Activated naive CD4-positive, alpha-beta T cell treated with anti-CD3 and anti-CD28 coated beads, Interleukin-2, amount 50 U/mL, for 24 hours (primary cell): ENCODE results near the gene ZRANB1.
"Not testable (repeated sequence)": the region's sequence is repeated elsewhere in the genome, so short reads cannot be mapped to it uniquely, and the experiment has no call there.

Source experiments
- H3K27ac Mint-ChIP-seq: one replicate; pipeline ENCODE4 v1.8.0; 2021; ENCODE audit warnings: mild to moderate bottlenecking, mixed read lengths
- H3K27me3 Mint-ChIP-seq: one replicate; pipeline ENCODE4 v1.8.0; 2021; ENCODE audit warnings: mixed read lengths
- H3K36me3 Mint-ChIP-seq: one replicate; pipeline ENCODE4 v1.8.0; 2021; ENCODE audit warnings: mixed read lengths
- H3K4me1 Mint-ChIP-seq: one replicate; pipeline ENCODE4 v1.8.0; 2021; ENCODE audit warnings: mixed read lengths
- H3K4me3 Mint-ChIP-seq: one replicate; pipeline ENCODE4 v1.8.0; 2021; ENCODE audit warnings: mild to moderate bottlenecking, mixed read lengths
- H3K9me3 Mint-ChIP-seq: one replicate; pipeline ENCODE4 v1.8.0; 2021; ENCODE audit warnings: mixed read lengths

Gene ZRANB1

DNA sequence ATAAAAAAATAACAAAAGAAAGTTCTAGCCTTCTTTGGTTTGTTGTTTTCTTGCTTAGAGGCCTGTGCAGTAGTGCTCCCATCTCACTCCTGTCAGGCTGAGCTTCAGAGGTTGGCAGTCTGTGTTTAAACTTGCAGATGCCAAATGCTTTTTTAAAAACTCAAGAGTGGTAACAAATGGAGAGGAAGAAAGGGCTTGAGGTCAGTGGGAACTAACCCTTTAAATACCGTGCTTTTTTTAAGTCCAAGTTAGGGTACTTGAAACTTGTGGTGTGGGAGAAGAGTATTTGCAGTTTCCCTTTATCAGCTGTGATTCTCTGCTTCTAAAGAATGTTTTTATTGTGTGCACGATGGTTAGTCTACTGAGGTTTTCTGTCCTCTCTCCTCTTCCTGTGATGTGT, 29.4 kb downstream of the ZRANB1 start:
- peaks cover 31% of the 10 kb centered on the region for H3K36me3 Mint-ChIP-seq
- H3K27me3 Mint-ChIP-seq: no peaks in the 10 kb centered on the region
- H3K4me3 Mint-ChIP-seq: no peak overlapping the region
- no peaks in the 10 kb centered on the region for H3K9me3 Mint-ChIP-seq
- no peak overlapping the region for H3K27ac Mint-ChIP-seq
- H3K4me1 Mint-ChIP-seq: peaks cover 60% of the 10 kb centered on the region

DNA sequence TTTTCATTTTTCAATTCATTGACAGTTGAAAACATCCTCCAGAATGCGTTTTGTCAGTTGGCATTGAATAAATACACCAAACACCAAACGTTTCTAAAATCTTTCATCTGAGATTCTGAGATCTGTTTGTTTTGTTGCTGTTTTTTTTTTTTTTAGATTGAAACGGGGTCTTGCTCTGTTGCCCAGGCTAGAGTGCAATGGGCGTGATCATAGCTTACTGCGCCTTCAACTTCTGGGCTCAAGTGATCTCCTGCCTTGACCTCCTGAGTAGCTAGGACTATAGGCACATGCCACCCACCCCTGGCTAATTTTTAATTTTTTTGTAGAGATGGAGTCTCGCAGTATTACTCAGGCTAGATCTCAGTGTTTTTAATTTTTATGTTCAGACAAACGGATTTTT, 30.7 kb downstream of the ZRANB1 start:
- Mint-ChIP-seq H3K4me1 (peaks cover 52% of the 10 kb centered on the region), H3K27me3 (no peaks in the 10 kb centered on the region), H3K36me3 (peaks cover 21% of the 10 kb centered on the region), H3K4me3 (no peak overlapping the region), H3K9me3 (no peaks in the 10 kb centered on the region), H3K27ac (peak overlapping the region; percentile 12)

DNA sequence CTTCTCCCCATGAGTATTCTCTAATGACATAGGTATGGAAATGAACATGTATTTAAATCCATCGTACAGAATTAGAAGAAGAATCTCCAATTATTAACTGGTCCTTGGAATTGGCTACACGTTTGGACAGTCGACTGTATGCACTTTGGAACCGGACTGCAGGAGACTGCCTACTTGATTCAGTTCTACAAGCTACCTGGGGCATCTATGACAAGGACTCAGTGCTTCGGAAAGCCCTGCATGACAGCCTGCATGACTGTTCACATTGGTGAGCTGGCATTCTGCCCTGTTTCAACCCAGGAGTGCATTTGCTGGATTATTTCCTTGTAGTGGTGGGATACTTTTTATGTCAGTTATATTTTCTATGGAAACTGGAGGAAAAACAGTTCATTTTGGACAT, 32.2 kb downstream of the ZRANB1 start:
- no peak overlapping the region for H3K27ac Mint-ChIP-seq
- peaks cover 14% of the 10 kb centered on the region for H3K36me3 Mint-ChIP-seq
- no peaks in the 10 kb centered on the region for H3K9me3 Mint-ChIP-seq
- H3K4me3 Mint-ChIP-seq: no peak overlapping the region
- peaks cover 47% of the 10 kb centered on the region for H3K4me1 Mint-ChIP-seq
- H3K27me3 Mint-ChIP-seq: no peaks in the 10 kb centered on the region

DNA sequence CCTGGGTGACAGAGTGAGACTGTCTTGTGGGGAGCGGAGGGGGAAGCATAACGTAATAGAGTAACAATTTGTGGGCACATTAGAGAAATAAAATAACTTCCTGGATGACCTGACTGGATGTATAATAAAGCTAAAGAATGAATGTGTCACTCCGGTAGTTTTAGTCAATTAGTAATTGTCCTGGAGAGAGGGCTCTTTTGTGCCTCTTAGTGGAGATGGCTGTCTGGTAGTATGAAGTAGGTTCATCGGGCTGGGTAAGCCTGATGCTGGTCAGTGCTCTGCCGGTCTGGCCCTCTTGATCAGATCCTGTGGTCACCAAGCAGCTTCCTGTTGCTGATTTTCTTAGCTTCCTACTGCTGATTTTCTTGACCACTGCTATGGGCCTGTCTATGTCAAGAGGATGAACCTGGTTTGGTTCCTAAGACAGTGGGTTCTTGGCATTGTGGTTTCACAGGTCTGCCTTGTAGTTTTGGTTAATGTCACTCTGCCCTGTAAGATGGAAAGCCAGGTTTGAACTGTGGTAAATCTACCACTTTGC, 34.1 kb downstream of the ZRANB1 start:
- Mint-ChIP-seq H3K27ac (no peak overlapping the region), H3K4me3 (no peak overlapping the region), H3K27me3 (no peaks in the 10 kb centered on the region), H3K36me3 (peaks cover 14% of the 10 kb centered on the region), H3K9me3 (no peaks in the 10 kb centered on the region), H3K4me1 (peaks cover 39% of the 10 kb centered on the region)

DNA sequence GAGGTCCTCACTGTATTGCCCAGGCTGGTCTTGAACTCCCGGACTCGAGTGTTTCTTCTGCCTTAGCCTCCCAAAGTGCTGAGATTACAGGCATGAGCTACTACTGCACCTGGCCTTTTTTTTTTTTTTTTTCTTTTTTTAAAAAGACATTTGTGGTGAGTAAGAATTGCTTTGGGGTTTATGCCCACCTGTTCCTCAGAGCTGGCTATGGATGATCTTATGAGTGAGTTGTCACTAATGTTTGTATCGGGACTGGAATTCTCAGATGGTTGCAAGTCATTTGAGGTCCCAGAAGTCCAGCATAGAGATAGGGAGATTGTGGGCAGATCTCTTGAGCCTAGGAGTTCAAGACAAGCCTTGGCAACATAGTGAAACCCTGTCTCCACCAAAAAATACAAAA, 35.2 kb downstream of the ZRANB1 start:
- no peak overlapping the region for H3K4me3 Mint-ChIP-seq
- H3K4me1 Mint-ChIP-seq: peaks cover 32% of the 10 kb centered on the region
- no peaks in the 10 kb centered on the region for H3K27me3 Mint-ChIP-seq
- H3K36me3 Mint-ChIP-seq: peaks cover 16% of the 10 kb centered on the region
- no peaks in the 10 kb centered on the region for H3K9me3 Mint-ChIP-seq
- H3K27ac Mint-ChIP-seq: no peak overlapping the region

DNA sequence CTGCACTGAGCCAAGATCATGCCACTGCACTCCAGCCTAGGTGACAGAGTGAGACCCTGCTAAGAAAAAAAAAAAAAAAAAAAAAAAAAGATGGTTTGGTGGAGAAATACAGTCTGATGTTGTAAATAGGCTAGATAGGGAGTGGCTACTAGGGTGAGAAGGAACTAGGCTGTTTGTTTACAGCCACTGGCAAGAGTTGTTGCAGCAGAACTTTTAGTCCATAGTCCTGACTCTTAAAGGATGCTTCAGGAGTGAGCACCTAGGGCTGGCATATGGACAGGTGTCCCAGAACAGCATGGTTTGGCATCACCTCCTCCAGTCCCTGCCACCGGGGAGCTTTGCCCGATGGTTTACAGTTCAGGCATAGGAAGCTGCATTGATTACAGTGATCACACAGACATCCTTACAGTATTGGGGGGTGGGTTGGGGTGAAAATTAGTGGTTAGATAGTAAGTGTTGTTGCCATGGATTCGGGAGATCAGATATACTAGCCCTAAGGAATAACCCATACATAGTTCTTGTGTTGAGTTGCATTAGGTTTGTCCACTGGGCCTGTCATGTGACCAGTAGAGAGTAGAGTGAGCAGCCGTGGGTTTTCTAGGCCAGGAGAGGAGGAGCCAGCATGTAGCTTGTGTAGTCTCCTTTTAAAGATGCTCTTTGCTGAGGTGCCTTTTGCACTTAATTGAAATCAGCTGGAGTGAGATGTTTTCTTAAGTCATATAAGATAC, 35.9 kb downstream of the ZRANB1 start:
- no peaks in the 10 kb centered on the region for H3K27me3 Mint-ChIP-seq
- H3K27ac Mint-ChIP-seq: no peak overlapping the region
- H3K4me3 Mint-ChIP-seq: no peak overlapping the region
- H3K4me1 Mint-ChIP-seq: peaks cover 30% of the 10 kb centered on the region
- peaks cover 16% of the 10 kb centered on the region for H3K36me3 Mint-ChIP-seq
- no peaks in the 10 kb centered on the region for H3K9me3 Mint-ChIP-seq

DNA sequence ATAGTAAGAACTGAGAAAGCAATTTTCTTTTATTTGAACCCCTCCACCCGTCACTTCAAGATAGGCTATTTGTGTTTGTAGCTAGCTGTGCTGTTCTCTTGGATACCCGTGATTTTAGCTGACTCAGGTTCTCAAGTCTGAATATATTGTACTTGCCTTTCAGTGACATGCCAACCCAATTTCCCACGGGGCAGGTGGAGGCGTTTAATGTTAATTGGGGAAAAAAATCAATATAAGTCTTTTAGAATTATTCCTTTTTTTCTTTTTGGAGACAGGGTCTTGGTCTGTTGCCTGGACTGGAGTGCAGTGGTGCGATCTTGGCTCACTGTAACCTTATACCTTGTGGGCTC, 36.4 kb downstream of the ZRANB1 start:
- Mint-ChIP-seq H3K27ac (no peak overlapping the region), H3K36me3 (peaks cover 19% of the 10 kb centered on the region)

DNA sequence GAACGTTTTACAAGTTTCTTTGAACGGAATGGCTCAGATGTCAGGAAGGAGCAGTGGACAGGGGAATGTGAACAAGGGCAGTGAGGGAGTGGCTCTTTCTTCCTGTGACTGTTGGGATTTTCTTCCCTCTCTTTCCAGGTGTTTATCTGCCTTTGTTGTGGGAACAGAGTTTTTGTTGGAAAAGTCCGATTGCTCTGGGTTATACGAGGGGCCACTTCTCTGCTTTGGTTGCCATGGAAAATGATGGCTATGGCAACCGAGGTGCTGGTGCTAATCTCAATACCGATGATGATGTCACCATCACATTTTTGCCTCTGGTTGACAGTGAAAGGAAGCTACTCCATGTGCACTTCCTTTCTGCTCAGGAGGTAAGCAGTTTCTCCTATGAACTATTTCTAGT, 41.4 kb downstream of the ZRANB1 start:
- Mint-ChIP-seq H3K4me3 (no peak overlapping the region), H3K27me3 (no peaks in the 10 kb centered on the region), H3K36me3 (peaks cover 20% of the 10 kb centered on the region), H3K9me3 (no peaks in the 10 kb centered on the region), H3K27ac (peak overlapping the region; percentile 81), H3K4me1 (peaks cover 11% of the 10 kb centered on the region)

More for the DNA sequence above, 36.4 kb downstream of the ZRANB1 start:
- Mint-ChIP-seq H3K27me3 (no peaks in the 10 kb centered on the region), H3K4me3 (no peak overlapping the region), H3K4me1 (peaks cover 30% of the 10 kb centered on the region), H3K9me3 (no peaks in the 10 kb centered on the region)

DNA sequence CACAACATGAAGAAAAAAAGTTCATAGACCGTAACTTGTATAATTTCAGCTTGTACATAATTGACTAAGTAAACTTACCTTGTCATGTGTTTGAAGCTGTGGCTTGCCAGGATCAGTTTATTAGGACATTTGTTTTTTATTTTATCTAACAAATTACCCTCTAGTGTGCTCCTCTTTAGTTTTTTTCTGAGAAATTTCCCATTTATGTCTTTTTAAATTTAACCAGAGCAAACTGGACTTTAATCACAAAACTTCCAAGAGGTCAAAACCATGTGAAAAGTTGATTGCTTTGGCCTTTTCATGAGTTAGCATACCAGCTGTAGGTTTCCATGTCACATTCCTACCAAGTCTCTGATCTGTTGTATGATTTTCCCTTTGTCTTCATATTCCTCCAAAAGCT, 42.5 kb downstream of the ZRANB1 start:
- no peak overlapping the region for H3K27ac Mint-ChIP-seq

DNA sequence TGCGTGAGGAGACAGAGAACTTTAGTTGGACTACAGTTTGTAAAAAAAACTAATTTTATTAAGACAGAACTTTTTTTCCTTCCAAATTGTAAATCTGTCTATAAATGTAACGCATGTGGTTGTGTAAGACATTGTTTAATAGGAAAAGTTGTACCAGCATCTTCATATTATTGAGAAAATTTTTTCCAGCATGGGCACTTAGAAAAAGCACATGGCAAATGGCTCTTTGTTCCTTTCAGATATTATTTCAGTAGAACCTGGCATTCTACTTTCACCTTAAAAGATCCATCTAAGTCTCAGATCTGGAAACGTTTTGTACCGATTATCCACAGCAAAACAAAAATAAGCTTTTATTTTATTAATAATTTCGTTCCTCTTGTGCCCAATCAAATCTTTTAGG, 43.2 kb downstream of the ZRANB1 start:
- H3K36me3 Mint-ChIP-seq: peaks cover 18% of the 10 kb centered on the region
- H3K4me1 Mint-ChIP-seq: peaks cover under 1% of the 10 kb centered on the region
- no peak overlapping the region for H3K4me3 Mint-ChIP-seq
- H3K9me3 Mint-ChIP-seq: no peaks in the 10 kb centered on the region
- no peak overlapping the region for H3K27ac Mint-ChIP-seq
- H3K27me3 Mint-ChIP-seq: no peaks in the 10 kb centered on the region

More for the DNA sequence above, 42.5 kb downstream of the ZRANB1 start:
- no peaks in the 10 kb centered on the region for H3K9me3 Mint-ChIP-seq
- no peak overlapping the region for H3K4me3 Mint-ChIP-seq
- peaks cover 20% of the 10 kb centered on the region for H3K36me3 Mint-ChIP-seq
- H3K27me3 Mint-ChIP-seq: no peaks in the 10 kb centered on the region
- H3K4me1 Mint-ChIP-seq: peaks cover 7% of the 10 kb centered on the region

DNA sequence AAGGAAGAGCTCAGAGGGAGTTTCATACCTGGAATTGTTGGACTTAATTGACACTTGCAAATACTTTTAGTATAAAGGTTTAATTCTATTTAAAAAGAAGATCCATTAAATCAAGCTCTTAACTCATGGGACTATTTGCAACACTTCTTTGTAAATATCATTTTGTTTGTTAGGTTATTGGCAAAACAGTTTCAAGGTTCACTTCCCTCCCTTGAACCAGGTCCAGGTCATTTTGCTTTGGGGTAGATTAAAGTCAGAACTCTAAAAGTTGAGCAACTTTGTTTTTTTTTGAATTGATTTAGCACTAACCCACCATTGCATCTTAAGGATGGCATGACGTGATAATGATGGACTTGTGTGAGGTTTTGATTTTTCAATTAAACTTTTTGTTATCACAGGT, 45.9 kb downstream of the ZRANB1 start:
- Mint-ChIP-seq H3K4me3 (no peak overlapping the region), H3K27ac (no peak overlapping the region), H3K27me3 (no peaks in the 10 kb centered on the region), H3K36me3 (peaks cover 16% of the 10 kb centered on the region), H3K9me3 (no peaks in the 10 kb centered on the region), H3K4me1 (no peaks in the 10 kb centered on the region)

DNA sequence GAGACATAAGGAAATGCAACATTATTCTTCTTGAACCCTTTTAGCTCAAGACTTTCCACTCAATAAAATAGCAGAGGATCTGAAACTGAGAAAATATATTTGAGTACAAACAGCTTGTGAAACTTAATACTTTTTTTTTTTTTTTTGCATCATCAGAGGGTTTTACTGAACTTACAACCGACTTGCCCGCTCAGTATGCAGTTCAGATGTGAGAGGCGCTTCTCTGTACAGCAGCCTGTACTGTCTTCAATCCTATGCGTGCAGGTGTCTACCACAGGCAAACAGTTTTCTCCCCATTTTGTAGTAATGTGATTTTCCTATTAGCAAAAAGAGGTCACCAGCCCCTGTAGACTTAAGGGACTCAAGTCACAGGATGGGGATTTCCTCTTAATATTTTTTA, 46.8 kb downstream of the ZRANB1 start:
- peaks cover 10% of the 10 kb centered on the region for H3K36me3 Mint-ChIP-seq

DNA sequence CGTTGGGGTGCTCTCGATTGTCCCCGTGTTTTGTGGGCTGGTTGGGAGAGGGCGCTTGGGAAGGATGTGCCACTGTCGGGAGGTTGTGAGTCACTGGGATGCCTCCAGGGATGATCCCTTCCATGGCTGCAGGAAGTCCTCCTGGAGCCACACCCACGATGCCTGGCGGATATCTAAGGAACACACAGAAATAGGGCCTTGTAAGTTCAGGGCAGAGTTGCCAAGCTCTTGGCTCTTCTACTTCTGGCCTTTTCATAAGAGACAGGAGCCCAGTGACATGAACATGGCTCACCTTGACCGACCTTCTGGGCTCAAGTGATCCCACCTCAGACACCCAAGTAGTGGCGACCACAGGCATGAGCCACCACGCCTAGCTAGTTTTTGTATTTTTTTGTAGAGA, 47.6 kb downstream of the ZRANB1 start:
- peaks cover 7% of the 10 kb centered on the region for H3K36me3 Mint-ChIP-seq
- H3K9me3 Mint-ChIP-seq: no peaks in the 10 kb centered on the region
- H3K4me1 Mint-ChIP-seq: no peaks in the 10 kb centered on the region
- H3K27ac Mint-ChIP-seq: no peak overlapping the region
- no peak overlapping the region for H3K4me3 Mint-ChIP-seq
- H3K27me3 Mint-ChIP-seq: no peaks in the 10 kb centered on the region

More for the DNA sequence above, 46.8 kb downstream of the ZRANB1 start:
- not testable (repeated sequence) for H3K9me3 Mint-ChIP-seq, H3K4me3 Mint-ChIP-seq, H3K27ac Mint-ChIP-seq, H3K27me3 Mint-ChIP-seq, H3K4me1 Mint-ChIP-seq

DNA sequence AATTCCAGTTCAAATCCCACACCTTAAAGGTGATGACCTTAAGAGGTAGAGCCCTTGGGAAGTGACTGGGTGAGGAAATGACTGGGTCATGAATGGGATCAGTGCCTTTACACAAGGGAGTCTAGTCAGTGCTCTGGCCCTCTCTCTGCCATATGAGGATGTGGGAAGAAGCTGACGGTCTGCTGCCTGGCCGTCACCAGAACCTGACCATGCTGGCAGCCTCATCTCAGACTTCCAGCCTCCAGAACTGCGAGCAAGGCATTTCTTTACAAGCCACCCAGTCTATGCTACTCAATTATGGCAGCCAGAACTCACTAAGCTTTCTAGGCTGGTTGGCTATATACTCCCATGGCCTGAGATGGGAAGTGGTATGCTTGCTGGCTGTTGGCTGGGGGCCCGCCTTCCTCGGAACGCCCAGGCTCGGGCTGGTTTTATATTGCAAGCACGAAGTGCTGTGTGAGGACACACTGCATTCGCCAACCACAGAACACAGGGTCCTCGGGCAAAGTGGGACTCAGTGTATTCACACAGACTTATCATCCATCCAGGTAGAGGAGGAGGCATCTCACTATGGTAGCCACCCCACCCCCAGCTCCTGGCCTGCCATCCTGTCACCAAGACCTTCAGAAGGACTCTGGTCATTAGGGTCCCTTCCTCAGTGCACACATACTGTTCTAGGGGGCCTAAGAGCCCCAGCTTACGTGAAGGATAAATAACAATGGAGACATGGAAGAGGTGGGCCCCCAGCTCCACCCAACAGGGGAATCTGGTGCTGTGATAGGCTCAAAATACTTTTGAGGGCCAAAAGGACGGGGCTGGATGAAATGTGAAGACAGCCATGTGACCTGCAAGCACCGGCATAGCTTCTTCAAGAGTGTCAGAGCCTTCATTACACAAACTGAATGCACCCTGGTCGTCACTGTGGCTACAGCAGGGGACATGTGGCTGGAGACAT, 49.0 kb downstream of the ZRANB1 start:
- no peaks in the 10 kb centered on the region for H3K27me3 Mint-ChIP-seq
- H3K27ac Mint-ChIP-seq: no peak overlapping the region
- peaks cover 4% of the 10 kb centered on the region for H3K36me3 Mint-ChIP-seq
- no peaks in the 10 kb centered on the region for H3K4me1 Mint-ChIP-seq
- no peak overlapping the region for H3K4me3 Mint-ChIP-seq
- no peaks in the 10 kb centered on the region for H3K9me3 Mint-ChIP-seq

DNA sequence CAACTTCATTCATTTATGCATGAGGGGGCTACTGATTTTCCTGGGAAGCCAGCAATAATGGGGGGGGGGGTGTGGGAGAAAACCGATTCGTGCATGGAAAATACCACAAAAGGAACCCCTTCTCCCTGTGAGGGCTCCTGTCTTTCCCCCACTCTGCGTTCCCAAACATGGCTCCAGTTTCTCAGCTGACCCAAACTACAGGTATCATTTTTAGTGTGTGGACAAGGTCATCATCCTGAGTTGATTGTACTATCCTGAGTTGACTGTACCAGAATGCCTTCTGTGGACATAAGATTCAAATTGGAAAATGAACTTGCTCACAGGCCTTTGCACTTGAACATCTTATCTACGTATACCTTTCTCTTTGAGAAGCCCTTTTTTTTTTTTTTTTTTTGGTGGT, 49.9 kb downstream of the ZRANB1 start:
- H3K4me3 Mint-ChIP-seq: no peak overlapping the region
- no peaks in the 10 kb centered on the region for H3K9me3 Mint-ChIP-seq
- no peak overlapping the region for H3K27ac Mint-ChIP-seq
- H3K36me3 Mint-ChIP-seq: peaks cover 4% of the 10 kb centered on the region
- no peaks in the 10 kb centered on the region for H3K27me3 Mint-ChIP-seq
- no peaks in the 10 kb centered on the region for H3K4me1 Mint-ChIP-seq
